GM12801 (cell line): Measurements from ENCODE around the gene XG.

Experiments
- TF ChIP-seq, protein P1 (sequence below): IDR thresholded peaks from one replicate; pipeline ENCODE4 v1.5.1; 2011; ENCODE audit warnings: control low read depth; ENCODE audit not compliant: insufficient read length; ENCODE audit errors: extremely low read depth

Gene XG

DNA sequence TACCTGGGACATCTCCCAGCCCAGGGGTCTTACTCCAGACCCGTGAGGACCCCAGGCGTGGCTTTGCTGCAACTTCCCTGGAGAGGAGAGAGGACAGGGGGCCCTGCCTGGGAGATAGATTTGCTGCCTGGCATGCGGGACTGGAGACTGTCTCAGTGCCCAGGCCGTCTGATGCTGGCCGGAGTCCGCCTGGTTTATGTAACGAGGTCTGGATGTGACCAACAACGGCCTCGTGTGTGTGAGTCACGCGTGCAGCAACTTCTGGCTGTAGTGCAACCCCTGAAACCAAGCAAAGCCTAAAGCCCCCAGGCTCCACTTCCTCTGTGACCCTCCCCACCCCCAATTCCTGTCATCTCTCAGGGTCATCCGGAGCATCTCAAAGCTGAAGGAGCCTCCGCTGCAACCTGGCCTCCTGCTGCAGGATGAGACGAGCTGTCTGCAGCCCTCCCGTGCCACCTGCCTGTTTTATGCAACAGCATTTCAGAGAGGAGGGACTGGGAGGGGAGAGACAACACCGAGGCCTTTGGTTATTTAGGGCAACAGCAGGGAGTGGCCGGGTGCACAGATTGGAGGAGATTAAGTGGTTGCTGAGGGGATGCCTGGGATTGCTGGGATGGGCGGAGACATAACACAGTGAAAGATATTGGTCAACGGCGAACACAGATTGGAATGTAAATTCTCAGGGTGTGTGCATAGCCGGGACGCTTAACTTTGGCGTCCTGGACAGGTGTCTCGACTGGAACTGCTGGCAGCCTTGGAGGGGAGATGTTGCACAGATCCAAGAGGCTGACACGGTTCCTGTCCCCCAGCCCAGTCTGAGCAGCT lies 16.0 kb downstream of the XG start:
- TF ChIP-seq, protein P1, sequence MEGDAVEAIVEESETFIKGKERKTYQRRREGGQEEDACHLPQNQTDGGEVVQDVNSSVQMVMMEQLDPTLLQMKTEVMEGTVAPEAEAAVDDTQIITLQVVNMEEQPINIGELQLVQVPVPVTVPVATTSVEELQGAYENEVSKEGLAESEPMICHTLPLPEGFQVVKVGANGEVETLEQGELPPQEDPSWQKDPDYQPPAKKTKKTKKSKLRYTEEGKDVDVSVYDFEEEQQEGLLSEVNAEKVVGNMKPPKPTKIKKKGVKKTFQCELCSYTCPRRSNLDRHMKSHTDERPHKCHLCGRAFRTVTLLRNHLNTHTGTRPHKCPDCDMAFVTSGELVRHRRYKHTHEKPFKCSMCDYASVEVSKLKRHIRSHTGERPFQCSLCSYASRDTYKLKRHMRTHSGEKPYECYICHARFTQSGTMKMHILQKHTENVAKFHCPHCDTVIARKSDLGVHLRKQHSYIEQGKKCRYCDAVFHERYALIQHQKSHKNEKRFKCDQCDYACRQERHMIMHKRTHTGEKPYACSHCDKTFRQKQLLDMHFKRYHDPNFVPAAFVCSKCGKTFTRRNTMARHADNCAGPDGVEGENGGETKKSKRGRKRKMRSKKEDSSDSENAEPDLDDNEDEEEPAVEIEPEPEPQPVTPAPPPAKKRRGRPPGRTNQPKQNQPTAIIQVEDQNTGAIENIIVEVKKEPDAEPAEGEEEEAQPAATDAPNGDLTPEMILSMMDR, result no peak

DNA sequence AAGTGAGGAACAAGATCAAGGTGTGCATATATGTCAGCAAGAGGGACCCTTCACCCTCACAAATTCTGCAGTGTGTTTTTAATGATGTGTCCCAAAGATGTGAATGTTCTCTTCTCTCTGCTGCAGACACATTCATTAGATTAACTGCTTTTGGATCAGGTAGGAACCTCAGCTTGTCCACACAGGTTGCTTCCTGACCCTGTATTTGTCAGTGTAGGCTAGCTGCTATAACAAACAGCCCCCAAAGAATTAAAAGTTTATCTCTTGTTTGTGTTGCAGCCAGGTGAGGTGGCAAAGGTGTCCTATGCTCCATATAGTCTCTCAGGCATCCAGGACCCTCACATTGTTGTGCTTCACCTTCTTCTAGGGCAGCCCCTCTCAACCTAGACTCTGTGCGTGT lies 17.8 kb downstream of the XG start:
- TF ChIP-seq, protein P1, result no peak

DNA sequence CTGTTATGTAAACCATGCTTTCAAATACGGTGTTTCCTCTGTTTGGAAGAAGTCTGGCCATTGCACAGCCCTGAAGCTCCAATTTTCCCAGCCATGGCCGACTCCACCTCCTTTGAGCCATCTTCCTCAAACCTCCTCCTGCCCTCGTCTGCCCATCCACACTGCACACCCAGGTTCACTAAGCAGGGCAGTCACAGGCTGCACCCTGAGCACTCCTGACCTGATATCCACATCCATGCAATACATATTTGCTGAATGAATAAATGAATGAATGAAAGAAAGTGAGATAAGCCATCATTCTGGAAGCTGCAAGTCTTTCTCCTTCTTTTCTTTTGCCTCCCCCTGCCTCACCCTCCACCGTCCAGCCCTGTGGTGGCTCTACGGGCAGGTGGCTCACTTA lies 22.2 kb downstream of the XG start:
- TF ChIP-seq, protein P1, result no peak

DNA sequence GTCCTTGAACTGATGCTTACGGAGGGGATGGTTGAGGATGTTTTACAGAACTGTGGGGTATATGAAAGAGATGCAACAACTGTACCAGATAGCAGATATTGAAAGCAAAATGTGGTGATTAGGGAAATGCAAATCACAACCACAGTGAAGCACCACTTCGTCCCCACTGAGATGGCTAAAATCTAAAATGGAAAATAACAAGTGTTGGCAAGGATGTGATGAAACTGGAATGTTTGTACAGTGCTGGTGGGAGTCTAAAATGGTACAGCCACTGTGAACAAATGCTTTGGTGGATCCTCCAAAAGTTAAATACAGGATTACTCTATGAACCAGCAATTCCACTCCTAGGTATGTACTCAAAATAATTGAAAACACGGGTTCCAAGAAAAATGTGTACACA lies 22.9 kb downstream of the XG start:
- TF ChIP-seq, protein P1, result no peak

DNA sequence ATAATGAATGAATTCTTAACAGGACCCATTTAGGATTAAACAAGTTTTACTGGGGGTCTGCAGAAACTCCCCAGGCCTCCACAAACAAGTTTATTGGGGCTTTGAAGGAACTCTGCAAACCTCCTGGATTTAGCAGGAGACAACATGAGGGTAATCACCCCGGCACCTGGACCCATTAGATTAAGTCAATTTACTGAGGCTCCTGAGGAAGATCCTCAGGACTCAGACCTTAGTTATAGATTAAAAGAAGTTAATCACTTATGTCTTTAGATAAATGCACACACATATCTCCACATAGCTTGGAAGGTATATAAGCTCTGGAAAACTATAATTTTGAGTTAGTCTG lies 29.4 kb downstream of the XG start:
- TF ChIP-seq, protein P1, result no peak

DNA sequence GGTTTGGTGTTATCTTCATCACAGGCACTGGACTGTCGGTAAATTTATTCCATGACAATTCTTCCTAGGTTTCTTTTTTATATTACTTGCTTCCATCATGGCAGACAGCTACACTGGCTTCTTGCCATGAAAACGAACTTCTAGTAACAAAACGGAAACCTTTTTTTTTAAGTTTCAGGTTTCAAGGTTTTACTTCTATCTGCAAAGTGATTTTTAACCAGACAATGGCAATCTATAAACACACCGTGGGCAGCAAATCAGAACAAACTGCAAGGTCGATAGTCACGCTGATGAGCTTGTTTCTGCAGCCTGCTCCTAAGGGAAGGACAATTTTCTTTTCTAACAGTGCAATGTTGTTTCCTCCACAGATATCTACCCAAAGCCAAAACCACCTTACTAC lies 29.9 kb downstream of the XG start:
- TF ChIP-seq, protein P1, result no peak

DNA sequence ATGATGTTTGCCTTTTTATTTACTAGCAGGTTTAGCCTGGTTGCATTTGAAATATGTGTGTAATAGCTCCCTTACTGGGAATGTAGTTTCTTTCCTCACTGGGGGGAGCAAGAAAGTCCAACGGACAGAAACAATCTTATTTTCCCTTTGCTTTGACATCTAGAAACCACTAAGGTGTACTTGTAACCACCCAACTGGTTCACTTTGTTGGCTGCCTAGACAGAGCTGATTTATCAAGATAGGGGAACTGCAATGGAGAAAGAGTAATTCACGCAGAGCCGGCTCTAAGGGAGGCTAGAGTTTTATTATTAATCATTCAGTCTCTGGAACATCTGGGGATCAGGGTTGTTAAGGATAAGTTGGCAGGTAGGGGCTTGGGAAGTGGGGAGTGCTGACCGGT lies 30.3 kb downstream of the XG start:
- TF ChIP-seq, protein P1, result no peak
